Cardiac muscle cell (in vitro differentiated cells and primary cell): Measurements from ENCODE around the gene SLC25A23. TPM values are rescaled to one million over a fixed set of nuclear protein-coding genes. Genes with fewer than 3 reads are reported as not detected.

Experiments used
- DNase-seq, 2 donors: peaks; one replicate each; pipeline versions ENCODE4 v3.0.0 to v3.0.0-alpha.2; 2010 to 2017; ENCODE audit warnings: low read depth in 1 of 2, low spot score in 1 of 2
- H3K27ac ChIP-seq: fragments of 200-600 bp; sonication (generic); 2 replicates; pipeline ENCODE4 v1.5.1; 2016
- H3K27me3 ChIP-seq: fragments of 200-600 bp; sonication (generic); 2 replicates; pipeline ENCODE4 v1.6.0; 2016; ENCODE audit warnings: control low read depth
- H3K36me3 ChIP-seq: fragments of 200-600 bp; sonication (generic); 2 replicates; pipeline ENCODE4 v1.5.1; 2016; ENCODE audit warnings: control low read depth
- H3K4me1 ChIP-seq: fragments of 200-600 bp; sonication (generic); 2 replicates; pipeline ENCODE4 v1.8.1; 2017; ENCODE audit warnings: low read depth, mild to moderate bottlenecking, mixed run types
- H3K4me3 ChIP-seq: fragments of 200-600 bp; sonication (generic); 2 replicates; pipeline ENCODE4 v1.5.1; 2016; ENCODE audit warnings: mild to moderate bottlenecking
- H3K9me3 ChIP-seq: fragments of 200-600 bp; sonication (generic); 2 replicates; pipeline ENCODE4 v1.5.1; 2017; ENCODE audit warnings: low read depth, mild to moderate bottlenecking, control low read depth
- polyA plus RNA-seq: library from polyadenylated mRNA; unstranded; fragments of >200 nt; fragmentation: Nextera tagmentation; extraction: Ambion mirVana; gene quantifications from 2 replicates; pipeline ENCODE4 v1.2.1, GENCODE V29; 2016
- total RNA-seq: library from RNA; depleted of rRNA; stranded (reverse); fragments of >200 nt; gene quantifications from 2 replicates; pipeline ENCODE4 v1.2.3, GENCODE V29; 2016
- TF ChIP-seq, protein P1 (sequence below): IDR thresholded peaks from 2 replicates; pipeline ENCODE4 v1.5.1; 2012; ENCODE audit warnings: low read depth, mild to moderate bottlenecking, low read length

The SLC25A23 gene
- total and polyA plus RNA-seq, 2 experiments from 2014 or later: 143 to 157 TPM

DNA sequence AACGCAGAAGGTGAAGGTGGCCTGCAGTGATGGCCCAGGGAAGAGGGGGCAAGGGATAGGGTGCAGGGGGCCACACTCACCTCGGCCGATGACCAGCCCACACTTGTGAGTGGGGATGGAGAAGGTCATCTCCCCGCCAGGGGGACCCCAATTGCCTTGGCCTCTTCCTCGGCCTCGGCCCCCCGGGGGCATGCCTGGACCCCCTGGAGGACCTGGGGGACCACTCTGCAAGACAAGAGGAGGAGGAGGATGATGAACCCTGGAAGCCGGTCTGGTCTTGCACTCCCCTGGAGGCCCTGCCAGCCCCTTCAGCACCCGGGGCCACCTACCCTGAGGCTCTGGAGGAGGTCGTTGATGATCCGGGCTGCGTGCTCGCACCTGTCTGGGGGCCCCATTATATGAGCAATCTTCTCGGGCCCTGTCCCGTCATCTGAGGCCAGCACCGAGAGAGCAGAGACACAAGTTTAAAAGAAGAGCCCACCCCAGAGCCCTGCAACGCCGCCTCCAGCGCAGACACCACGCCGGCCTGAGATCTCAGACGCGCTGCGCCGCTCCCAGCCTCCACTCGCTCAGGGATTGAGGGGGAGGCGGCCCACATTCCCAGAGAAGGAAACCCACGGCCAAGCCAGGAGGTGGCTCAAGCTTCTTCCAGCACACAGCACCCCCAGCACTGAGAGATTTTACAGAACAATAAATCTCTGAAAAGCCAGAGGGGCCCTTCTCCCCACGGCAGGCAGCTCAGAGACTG, 42.8 kb downstream of the SLC25A23 start:
- no peak for DNase-seq
- H3K27ac ChIP-seq: no peak overlapping the region
- H3K36me3 ChIP-seq: peaks cover 63% of the 10 kb centered on the region
- H3K4me3 ChIP-seq: no peak overlapping the region
- H3K27me3 ChIP-seq: no peaks in the 10 kb centered on the region
- no peaks in the 10 kb centered on the region for H3K9me3 ChIP-seq
- TF ChIP-seq, protein P1, sequence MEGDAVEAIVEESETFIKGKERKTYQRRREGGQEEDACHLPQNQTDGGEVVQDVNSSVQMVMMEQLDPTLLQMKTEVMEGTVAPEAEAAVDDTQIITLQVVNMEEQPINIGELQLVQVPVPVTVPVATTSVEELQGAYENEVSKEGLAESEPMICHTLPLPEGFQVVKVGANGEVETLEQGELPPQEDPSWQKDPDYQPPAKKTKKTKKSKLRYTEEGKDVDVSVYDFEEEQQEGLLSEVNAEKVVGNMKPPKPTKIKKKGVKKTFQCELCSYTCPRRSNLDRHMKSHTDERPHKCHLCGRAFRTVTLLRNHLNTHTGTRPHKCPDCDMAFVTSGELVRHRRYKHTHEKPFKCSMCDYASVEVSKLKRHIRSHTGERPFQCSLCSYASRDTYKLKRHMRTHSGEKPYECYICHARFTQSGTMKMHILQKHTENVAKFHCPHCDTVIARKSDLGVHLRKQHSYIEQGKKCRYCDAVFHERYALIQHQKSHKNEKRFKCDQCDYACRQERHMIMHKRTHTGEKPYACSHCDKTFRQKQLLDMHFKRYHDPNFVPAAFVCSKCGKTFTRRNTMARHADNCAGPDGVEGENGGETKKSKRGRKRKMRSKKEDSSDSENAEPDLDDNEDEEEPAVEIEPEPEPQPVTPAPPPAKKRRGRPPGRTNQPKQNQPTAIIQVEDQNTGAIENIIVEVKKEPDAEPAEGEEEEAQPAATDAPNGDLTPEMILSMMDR: no peak
- no peaks in the 10 kb centered on the region for H3K4me1 ChIP-seq

DNA sequence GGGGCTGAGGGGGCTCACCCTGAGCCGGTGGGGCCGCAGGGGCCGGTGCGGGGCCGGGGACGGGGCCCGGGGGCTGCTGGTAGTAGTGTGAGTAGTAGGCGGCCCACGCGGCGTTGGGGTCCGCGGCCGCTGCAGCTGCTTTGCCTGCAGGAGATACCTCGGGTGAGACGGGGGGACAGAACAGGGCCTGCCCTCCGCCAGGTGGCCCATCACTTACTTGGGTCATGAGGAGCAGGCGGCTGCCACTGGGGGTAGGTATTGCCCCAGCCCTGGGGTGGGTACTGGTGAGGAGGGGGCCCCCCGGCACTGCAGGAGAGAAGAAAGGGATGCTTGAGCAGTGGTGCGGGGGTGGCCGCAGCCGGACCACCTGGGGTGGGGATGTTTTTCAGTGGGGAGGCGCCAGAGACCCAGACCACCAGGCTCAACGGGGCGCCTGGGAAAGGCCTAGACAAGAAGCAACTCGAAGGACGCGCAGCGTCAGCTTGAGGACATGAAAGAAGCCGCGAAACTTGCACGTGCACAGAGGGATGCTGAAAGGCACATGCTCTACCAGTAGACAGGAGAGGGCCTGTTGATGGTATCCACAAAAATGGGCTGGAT, 43.9 kb downstream of the SLC25A23 start:
- Histone ChIP-seq H3K27ac (no peak overlapping the region), H3K36me3 (peaks cover 59% of the 10 kb centered on the region), H3K4me1 (no peaks in the 10 kb centered on the region), H3K27me3 (no peaks in the 10 kb centered on the region), H3K4me3 (no peak overlapping the region), H3K9me3 (no peaks in the 10 kb centered on the region)
- no peak for DNase-seq
- TF ChIP-seq, protein P1: no peak

DNA sequence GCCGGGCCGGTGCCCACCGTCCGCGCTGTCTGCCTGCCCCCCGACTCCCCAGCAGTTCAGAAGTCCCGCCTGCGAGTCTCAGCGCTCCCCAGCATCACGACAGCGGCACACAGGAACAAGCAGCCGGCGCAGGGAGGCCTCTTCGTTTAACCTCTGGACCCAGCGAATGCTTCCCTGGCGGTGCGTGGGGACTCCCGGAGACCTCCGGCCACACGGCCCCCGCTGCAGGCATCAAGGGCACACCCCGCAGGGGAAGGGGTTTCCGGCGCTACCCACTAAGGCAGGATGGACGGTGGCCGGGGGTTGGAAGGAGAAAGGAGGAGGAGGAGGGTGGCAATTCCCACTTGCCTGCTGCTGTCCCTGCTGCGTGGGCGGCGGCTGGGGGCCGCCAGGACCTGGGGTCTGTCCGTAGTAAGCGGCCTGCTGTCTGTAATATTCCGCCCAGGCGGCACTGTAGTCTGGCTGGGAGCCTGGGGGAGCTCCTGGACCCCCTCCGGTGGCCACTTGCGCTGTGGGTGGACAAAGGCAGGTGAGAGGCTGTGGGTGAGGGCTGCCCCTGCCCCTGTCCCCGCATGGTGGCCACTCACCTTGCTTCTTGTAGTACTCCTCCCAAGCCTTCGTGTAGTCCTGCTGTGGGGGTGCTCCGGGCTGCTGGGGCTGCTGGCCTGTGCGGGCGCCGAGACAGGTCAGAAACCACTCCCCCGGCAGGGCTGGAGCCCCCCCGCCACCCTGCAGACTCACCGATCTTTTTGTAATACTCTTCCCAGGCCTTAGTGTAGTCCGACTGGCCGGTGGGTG, 44.6 kb downstream of the SLC25A23 start:
- Histone ChIP-seq H3K27ac (no peak overlapping the region), H3K36me3 (peaks cover 52% of the 10 kb centered on the region), H3K27me3 (no peaks in the 10 kb centered on the region)

DNA sequence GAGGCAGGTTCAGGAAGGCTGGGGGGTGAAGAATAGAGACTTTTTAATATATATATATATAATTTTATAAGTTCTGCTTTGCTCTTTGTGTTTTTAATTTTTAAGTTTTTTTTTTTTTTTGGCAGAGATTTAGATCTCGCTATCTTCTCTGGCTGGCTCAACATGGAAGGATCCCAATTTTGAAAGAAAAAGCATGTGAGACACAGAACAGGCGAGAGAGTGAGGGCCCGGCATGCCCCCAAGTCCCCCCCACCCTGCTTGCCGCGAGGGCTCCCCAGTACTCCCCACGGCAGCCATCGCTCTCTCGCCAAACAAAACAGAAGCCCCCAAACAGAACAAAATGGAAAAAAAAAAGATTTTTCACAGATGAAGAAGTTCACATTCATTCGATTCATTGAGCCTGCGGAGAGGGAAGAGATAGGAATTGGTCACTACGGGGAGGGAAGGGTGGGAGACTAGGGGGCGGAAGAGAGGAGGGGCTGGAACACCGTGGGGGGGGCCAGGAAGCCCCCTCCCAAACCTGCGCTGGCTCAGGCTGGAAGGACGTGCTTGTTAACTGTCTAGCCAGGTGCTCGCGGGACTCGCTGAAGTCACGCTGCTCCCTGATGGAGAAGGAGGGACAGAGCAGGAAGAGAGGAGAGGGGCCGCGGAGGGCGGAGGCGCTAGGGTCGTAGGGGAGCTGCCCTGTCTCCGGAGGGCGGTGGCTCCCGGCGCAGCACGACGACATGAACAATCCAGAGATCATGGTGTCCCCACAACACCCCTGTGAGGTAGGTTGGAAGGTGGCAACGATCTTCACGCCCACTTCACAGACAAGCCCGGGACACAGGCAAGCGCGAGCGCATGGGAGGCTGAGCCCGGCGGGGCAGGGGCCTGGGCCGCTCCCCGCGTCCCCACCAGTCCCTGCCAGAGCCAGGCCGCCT, 45.6 kb downstream of the SLC25A23 start:
- H3K27ac ChIP-seq: peak overlapping the region; percentile 43
- H3K4me1 ChIP-seq: no peaks in the 10 kb centered on the region
- H3K36me3 ChIP-seq: peaks cover 46% of the 10 kb centered on the region
- TF ChIP-seq, protein P1: no peak
- H3K9me3 ChIP-seq: no peaks in the 10 kb centered on the region
- H3K4me3 ChIP-seq: no peak overlapping the region
- DNase-seq: no peak
- H3K27me3 ChIP-seq: no peaks in the 10 kb centered on the region

More for the DNA sequence above, 44.6 kb downstream of the SLC25A23 start:
- no peaks in the 10 kb centered on the region for H3K4me1 ChIP-seq
- no peak for DNase-seq
- no peaks in the 10 kb centered on the region for H3K9me3 ChIP-seq
- no peak overlapping the region for H3K4me3 ChIP-seq
- TF ChIP-seq, protein P1: no peak

DNA sequence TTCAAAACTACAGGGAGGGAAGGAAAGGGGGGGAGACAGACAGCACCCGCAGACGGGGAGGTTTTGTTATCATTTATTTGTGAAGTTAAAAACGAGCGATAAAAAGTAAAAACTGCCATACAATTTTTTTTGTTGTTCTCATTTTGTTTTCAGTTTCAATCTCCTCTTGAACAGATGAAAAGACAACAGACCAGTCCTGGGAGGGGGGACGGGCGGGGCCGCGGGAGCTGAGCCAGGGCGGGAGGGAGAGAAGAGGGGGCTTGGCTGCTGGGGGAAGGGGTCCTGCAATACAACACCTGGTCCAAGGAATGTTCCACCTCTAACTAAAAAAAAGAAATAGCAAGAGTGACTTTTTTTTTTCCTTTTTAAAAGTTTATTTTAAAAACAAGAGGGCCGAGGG, 46.3 kb downstream of the SLC25A23 start:
- Histone ChIP-seq H3K27ac (no peak overlapping the region), H3K4me1 (no peaks in the 10 kb centered on the region), H3K4me3 (no peak overlapping the region), H3K27me3 (no peaks in the 10 kb centered on the region), H3K36me3 (peaks cover 41% of the 10 kb centered on the region), H3K9me3 (no peaks in the 10 kb centered on the region)
- DNase-seq: no peak
- TF ChIP-seq, protein P1: no peak
